GM12878 (cell line): ENCODE results near the gene CDHR2. TPM values are rescaled to one million over a fixed set of nuclear protein-coding genes. Genes with fewer than 3 reads are reported as not detected.

Experiments used
- CTCF ChIP-seq, 3 experiments: IDR thresholded peaks in 2 of 3; conservative IDR thresholded peaks in 1 of 3; 2 replicates each; pipeline ENCODE4 v1.5.1; 2011; ENCODE audit warnings: low read depth in 3 of 3, low read length in 3 of 3, mild to moderate bottlenecking in 3 of 3, control low read depth in 2 of 3, moderate library complexity in 2 of 3, inconsistent platforms in 1 of 3, mixed read lengths in 1 of 3; ENCODE audit not compliant: control insufficient read depth in 2 of 3, insufficient read depth in 1 of 3; ENCODE audit errors: extremely low read depth in 1 of 3
- EZH2 ChIP-seq: IDR thresholded peaks from 2 replicates; pipeline ENCODE4 v1.6.1; 2012; ENCODE audit warnings: low read depth, mild to moderate bottlenecking, control low read depth, inconsistent platforms, low read length, borderline replicate concordance; ENCODE audit not compliant: control insufficient read depth
- KLF5 ChIP-seq: fragments of 450-650 bp; IDR thresholded peaks from 2 replicates; pipeline ENCODE4 v1.6.1; 2014; ENCODE audit warnings: mild to moderate bottlenecking; ENCODE audit not compliant: partially characterized antibody
- NBN ChIP-seq: fragments of 450-650 bp; IDR thresholded peaks from 2 replicates; pipeline ENCODE4 v1.6.1; 2016
- RFX5 ChIP-seq: IDR thresholded peaks from 2 replicates; pipeline ENCODE4 v1.6.1; 2011; ENCODE audit warnings: low read depth, low read length, improper control_type of control experiment
- SUPT20H ChIP-seq: IDR thresholded peaks from 2 replicates; pipeline ENCODE4 v1.6.1; 2011; ENCODE audit warnings: low read depth, mild to moderate bottlenecking, low read length, moderate library complexity, borderline replicate concordance; ENCODE audit not compliant: control insufficient read depth
- ZNF592 ChIP-seq: fragments of 450-650 bp; IDR thresholded peaks from 2 replicates; pipeline ENCODE4 v1.6.1; 2017; ENCODE audit warnings: mild to moderate bottlenecking, moderate library complexity
- ZSCAN29 ChIP-seq: fragments of 450-650 bp; IDR thresholded peaks from 2 replicates; pipeline ENCODE4 v1.6.1; 2017; ENCODE audit warnings: mild to moderate bottlenecking, moderate library complexity
- polyA plus RNA-seq, 11 experiments: library from polyadenylated mRNA; depleted of rRNA in 4 of 11; unstranded in 6 of 11; stranded (reverse) in 5 of 11; fragments of >200 nt; fragmentation: Nextera tagmentation in 4 of 11; fragmentation: Illumina TruSeq in 1 of 11; extraction: Ambion mirVana in 4 of 11; extraction: Trizol in 1 of 11; gene quantifications; 1 replicate in 1 of 11; 2 replicates in 10 of 11; pipeline versions ENCODE4 v1.2.1 to v1.2.3, GENCODE V29; 2011 to 2016; ENCODE audit warnings: inconsistent platforms in 2 of 11, missing spikeins in 2 of 11, low read depth in 1 of 11
- total RNA-seq, 4 experiments: library from RNA; depleted of rRNA in 3 of 4; stranded (reverse); fragments of >200 nt in 3 of 4; fragmentation: Illumina TruSeq in 1 of 4; extraction: Trizol in 1 of 4; gene quantifications; 2 replicates each; pipeline versions ENCODE4 v1.2.1 to v1.2.3, GENCODE V29; 2013 to 2021

CDHR2 gene
- total and polyA plus RNA-seq, 10 of the 15 experiments (the other 5 are each of a cell fraction or from before 2014, with no cell fraction given): 0.03 to 0.46 (median 0.06) TPM; not detected in 5

DNA sequence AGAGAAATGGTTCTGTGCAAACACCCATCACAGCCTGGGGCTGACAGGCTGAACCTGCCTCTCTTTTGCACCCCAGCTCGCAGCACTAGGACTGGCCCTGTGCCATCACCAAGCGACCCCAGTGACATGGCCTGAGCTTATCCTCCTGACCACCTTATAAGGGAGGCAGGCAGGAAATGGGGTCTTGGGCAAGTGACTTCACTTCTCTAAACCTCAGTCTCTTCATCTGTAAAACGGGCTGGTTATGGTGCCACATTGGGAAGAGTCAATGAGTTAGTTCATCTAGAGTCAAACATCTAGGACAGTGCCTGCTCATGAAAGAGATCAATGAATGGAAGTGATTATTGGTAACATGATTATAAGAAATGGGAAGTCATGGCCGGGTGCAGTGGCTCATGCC is 75.0 kb downstream of the CDHR2 start (continued):
- TF ChIP-seq CTCF (IDR thresholded peaks at IDR 0.05 in 2 of 3, conservative IDR thresholded peaks at IDR 0.05 in 1 of 3; ENCODE audit: control insufficient read depth in 2 of 3, extremely low read depth in 1 of 3, insufficient read depth in 1 of 3, low read depth in 3 of 3, low read length in 3 of 3) (no peak), NBN (no peak), ZNF592 (no peak), EZH2 (no peak), RFX5 (no peak), KLF5 (no peak), ZSCAN29 (no peak), SUPT20H (no peak)
